ENCODE measurements around the gene SSBP1. TPM values are rescaled to one million over a fixed set of nuclear protein-coding genes. Genes with fewer than 3 reads are reported as not detected.

SSBP1 gene
- total RNA-seq, 2 donors from 2014 or later, result 139 to 213 TPM

GRCh38 chr7:141776374-141776773 lies 38.2 kb downstream of the SSBP1 start, which contains the start of gene TAS2R4:
Gene TAS2R4 (plus strand): TSS chr7:141776674. CDS start chr7:141778489, 1,815 bp downstream.
- Mint-ChIP-seq H3K4me1 (no peaks in the 10 kb centered on the region), H3K36me3 (ENCODE audit: low read depth) (peaks cover 75% of the 10 kb centered on the region), H3K27ac (no peak within 1 kb of the TSS), H3K9me3 (no peaks in the 10 kb centered on the region), H3K4me3 (no peak within 1 kb of the TSS), H3K27me3 (no peaks in the 10 kb centered on the region)
- ATAC-seq (replicated peaks), result no peak

- H3K36me3 Mint-ChIP-seq (ENCODE audit: low read depth), result peaks cover 30% of the 10 kb centered on the region
- no peaks in the 10 kb centered on the region for H3K4me1 Mint-ChIP-seq
- H3K4me3 Mint-ChIP-seq, result no peak overlapping the region
- H3K9me3 Mint-ChIP-seq, result no peaks in the 10 kb centered on the region
- no peak overlapping the region for H3K27ac Mint-ChIP-seq
- no peaks in the 10 kb centered on the region for H3K27me3 Mint-ChIP-seq
- peak; percentile 52 for ATAC-seq (replicated peaks)
Observed at GRCh38 chr7:141785706-141786552, 47.8 kb downstream of the SSBP1 start.

- H3K4me1 Mint-ChIP-seq, result no peaks in the 10 kb centered on the region
- no peaks in the 10 kb centered on the region for H3K9me3 Mint-ChIP-seq
- H3K27me3 Mint-ChIP-seq, result no peaks in the 10 kb centered on the region
- H3K27ac Mint-ChIP-seq, result peak overlapping the region; percentile 40
- ATAC-seq (replicated peaks), result no peak
- peaks cover 41% of the 10 kb centered on the region for H3K36me3 Mint-ChIP-seq (ENCODE audit: low read depth)
- H3K4me3 Mint-ChIP-seq, result no peak overlapping the region
Observed at GRCh38 chr7:141788296-141788695, 50.1 kb downstream of the SSBP1 start.

- H3K4me1 Mint-ChIP-seq, result no peaks in the 10 kb centered on the region
- H3K4me3 Mint-ChIP-seq, result no peak within 1 kb of the TSS
- H3K36me3 Mint-ChIP-seq (ENCODE audit: low read depth), result peaks cover 49% of the 10 kb centered on the region
- no peaks in the 10 kb centered on the region for H3K9me3 Mint-ChIP-seq
- no peak within 1 kb of the TSS for H3K27ac Mint-ChIP-seq
- no peaks in the 10 kb centered on the region for H3K27me3 Mint-ChIP-seq
- ATAC-seq (replicated peaks), result no peak
Observed at GRCh38 chr7:141789917-141790316, 51.8 kb downstream of the SSBP1 start, which contains the start of gene TAS2R5. Gene TAS2R5 (plus strand): TSS chr7:141790217. CDS start chr7:141790362, 145 bp downstream.

- no peaks in the 10 kb centered on the region for H3K27me3 Mint-ChIP-seq
- H3K9me3 Mint-ChIP-seq, result no peaks in the 10 kb centered on the region
- H3K27ac Mint-ChIP-seq, result no peak overlapping the region
- peaks cover 49% of the 10 kb centered on the region for H3K36me3 Mint-ChIP-seq (ENCODE audit: low read depth)
- no peak for ATAC-seq (replicated peaks)
- no peak overlapping the region for H3K4me3 Mint-ChIP-seq
- H3K4me1 Mint-ChIP-seq, result no peaks in the 10 kb centered on the region
Observed at GRCh38 chr7:141792526-141792925, 54.4 kb downstream of the SSBP1 start.

Other genes with a start within 250 kb of the SSBP1 start
- 10 to 100 TPM; 32.7 to 33.9 TPM for gene AGK, start 186.9 kb upstream of the SSBP1 start, total RNA-seq
- 10 to 100 TPM; 19.5 to 36.1 TPM for gene DENND11, start 36.2 kb upstream of the SSBP1 start, total RNA-seq
- under 1 TPM in 1 of 2 donors, not detected in 1; 0.13 TPM for gene WEE2, start 30.0 kb upstream of the SSBP1 start, total RNA-seq
- 1 to 10 TPM; 1.4 to 3.8 TPM for gene TAS2R3, start 25.7 kb downstream of the SSBP1 start, total RNA-seq
- 1 to 10 TPM; 1.3 to 2.8 TPM for gene TAS2R4, start 38.3 kb downstream of the SSBP1 start, total RNA-seq
- gene TAS2R5, start 51.9 kb downstream of the SSBP1 start, total RNA-seq, result 1 to 10 TPM; 1.1 to 2.4 TPM
- gene PRSS37, start 103.1 kb downstream of the SSBP1 start, total RNA-seq, result not detected
- gene OR9A4, start 178.0 kb downstream of the SSBP1 start, total RNA-seq, result under 1 TPM in 1 of 2 donors, not detected in 1; 0.58 TPM
- not detected for gene CLEC5A, start 208.6 kb downstream of the SSBP1 start, total RNA-seq
- not detected for gene TAS2R38, start 235.4 kb downstream of the SSBP1 start, total RNA-seq

Data from activated T-helper 17 cell treated with anti-CD3 and anti-CD28 coated beads, Interleukin-2, amount 50 U/mL, for 72 hours (primary cell).